Cortex of kidney (tissue), 1 donor: Measurements from ENCODE around the gene COL1A1.

ENCODE experiments used
- DNase-seq: peaks from one replicate; lab custom pipeline; 2025; lab: John Stamatoyannopoulos, UW

COL1A1 gene

DNA sequence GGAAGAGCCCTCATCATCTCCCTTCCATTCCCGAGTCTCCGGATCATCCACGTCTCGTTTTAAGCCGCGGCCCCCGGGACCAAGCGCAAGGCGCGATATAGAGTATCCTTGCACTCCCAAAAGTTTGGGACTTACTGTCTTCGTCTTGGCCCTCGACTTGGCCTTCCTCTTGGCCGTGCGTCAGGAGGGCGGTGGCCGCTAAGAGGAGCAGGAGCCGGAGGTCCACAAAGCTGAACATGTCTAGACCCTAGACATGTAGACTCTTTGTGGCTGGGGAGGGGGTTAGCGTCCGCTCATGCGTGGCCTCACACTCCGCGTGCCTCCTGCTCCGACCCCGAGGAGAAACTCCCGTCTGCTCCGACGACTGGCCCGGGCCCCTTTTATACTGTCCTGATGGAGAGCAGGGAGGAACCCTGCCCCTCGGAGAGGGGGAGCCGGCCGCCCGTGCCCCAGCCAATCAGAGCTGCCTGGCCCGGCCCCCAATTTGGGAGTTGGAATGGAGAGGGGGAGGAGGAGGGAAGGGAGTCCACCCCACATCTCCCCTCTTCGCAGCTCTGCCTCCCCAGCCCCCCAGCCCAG, at the start of gene COL1A1:
Gene COL1A1, minus strand, starts transcription at position 356 of the 579 bp plus-strand sequence. Its CDS starts 118 bp downstream, at position 238.
- DNase-seq: no peak

DNA sequence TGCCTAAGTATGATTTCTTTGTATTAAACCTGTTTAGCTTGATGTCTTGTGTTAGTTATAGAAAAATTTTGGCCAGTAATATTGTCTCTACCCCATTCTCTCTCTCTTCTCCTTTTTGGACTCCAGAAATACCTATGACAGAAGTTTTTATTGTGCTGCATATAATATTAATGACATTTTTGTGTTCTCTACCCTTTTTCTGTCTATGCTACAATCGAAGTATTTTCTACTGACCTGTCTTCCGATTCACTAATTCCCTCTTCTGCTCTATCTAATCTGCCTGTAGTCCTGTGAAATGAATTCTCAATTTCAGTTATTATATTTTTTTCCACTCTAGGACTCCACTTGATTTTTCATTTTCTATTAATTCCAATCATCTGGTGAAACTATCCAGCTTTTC, 46.8 kb upstream of the COL1A1 start:
- no peak for DNase-seq

DNA sequence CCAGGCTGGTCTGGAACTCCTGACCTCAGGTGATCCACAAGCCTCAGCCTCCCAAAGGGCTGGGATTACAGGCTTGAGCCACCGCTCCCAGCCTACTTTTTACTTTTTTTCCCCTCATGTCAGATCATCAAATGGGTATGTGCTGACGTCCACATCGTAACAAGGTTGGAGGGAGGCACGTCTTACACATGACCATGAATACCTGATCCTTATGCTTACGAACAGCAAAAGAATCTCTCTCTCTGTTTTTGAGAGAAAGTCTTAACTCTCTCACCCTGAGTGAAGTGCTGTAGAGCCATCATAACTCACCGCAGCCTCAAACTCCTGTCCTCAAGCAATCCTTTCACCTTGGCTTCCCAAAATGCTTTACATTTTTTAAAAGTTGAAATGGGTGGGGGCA, 43.3 kb upstream of the COL1A1 start:
- DNase-seq: no peak

DNA sequence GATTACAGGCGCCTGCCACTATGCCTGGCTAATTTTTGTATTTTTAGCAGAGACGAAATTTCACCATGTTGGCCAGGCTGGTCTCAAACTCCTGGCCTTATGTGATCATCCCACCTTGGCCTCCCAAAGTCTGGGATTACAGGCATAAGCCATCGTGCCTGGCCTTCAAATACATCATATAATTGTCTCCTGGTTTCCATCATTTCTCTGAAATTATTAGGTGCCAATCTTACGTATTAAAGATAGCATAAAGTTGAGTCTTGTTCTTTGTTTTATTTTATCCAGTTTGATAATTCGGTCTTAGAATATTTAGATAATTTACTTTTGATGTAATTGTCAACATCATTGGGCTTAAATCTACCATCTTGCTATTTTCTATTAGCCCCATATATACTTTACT, 40.0 kb upstream of the COL1A1 start:
- no peak for DNase-seq

- DNase-seq: no peak
These were observed 39.4 kb upstream of the COL1A1 start for GRCh38 chr17:50240851-50241250.

- DNase-seq: no peak
These were observed 38.5 kb upstream of the COL1A1 start for GRCh38 chr17:50239937-50240336.

DNA sequence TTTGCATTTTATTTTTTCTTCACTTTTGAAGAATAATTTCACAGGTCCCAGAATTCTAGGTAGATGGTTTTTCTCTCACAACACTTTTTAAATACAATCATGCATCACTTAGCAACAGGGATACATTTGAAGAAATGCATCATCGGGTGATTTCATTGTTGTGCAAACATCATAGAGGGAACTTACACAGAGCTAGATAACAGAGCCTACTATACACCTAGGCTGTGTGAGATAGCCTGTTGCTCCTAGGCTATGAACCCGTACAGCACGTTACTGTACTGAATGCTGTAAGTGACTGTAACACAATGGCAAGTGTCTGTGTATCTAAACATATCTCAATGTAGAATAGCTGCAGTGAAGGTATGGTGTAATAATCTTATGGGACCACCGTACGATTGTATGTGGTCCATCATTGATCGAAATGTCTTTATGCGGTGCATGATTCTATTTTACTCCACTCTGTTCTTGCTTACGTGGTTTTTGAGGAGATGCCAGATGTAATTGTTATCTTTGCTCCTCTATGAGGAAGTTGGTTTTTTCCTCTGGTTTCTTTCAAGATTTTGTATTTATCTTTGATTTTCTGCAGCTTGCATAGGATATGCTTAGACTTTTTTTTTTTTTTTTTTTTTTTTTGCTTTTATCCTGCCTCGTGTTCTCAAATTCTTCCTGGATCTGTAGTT, 37.3 kb upstream of the COL1A1 start:
- no peak for DNase-seq

DNA sequence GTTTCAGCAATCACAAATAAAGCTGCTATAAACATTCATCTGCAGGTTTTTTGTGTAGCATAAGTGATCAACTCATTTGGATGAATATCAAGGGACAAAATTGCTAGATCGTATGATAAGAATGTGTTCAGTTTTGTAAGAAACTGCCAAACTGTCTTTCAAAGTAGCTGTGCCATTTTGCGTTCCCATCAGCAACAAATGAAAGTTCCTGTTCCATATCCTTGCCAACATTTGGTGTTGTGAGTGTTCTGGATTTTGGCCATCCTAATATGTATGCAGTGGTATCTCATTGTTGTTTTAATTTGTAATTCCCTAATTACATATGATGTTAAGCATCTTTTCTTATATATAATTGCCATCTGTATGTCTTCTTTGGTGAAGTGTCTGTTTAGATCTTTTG, 36.5 kb upstream of the COL1A1 start:
- no peak for DNase-seq

DNA sequence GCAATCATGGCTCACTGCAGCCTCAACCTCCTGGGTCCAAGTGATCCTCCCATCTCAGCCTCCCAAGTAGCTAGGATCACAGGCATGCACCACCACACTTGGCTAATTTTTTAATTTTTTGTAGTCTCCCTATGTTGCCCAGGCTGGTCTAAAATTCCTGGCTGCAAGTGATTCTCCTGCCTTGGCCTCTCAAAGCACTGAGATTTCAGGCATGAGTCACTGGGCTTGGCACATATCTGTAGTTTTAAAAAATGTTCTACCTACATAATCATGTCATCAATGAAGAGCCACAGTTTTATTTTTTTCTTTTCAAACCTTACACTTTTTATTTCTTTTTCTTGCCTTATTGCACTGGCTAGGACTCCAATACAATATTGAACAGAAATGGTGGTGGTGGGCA, 33.1 kb upstream of the COL1A1 start:
- no peak for DNase-seq

GRCh38 chr17:50225701-50226240, 24.3 kb upstream of the COL1A1 start:
- DNase-seq: no peak

GRCh38 chr17:50222922-50223321, 21.5 kb upstream of the COL1A1 start:
- no peak for DNase-seq

DNA sequence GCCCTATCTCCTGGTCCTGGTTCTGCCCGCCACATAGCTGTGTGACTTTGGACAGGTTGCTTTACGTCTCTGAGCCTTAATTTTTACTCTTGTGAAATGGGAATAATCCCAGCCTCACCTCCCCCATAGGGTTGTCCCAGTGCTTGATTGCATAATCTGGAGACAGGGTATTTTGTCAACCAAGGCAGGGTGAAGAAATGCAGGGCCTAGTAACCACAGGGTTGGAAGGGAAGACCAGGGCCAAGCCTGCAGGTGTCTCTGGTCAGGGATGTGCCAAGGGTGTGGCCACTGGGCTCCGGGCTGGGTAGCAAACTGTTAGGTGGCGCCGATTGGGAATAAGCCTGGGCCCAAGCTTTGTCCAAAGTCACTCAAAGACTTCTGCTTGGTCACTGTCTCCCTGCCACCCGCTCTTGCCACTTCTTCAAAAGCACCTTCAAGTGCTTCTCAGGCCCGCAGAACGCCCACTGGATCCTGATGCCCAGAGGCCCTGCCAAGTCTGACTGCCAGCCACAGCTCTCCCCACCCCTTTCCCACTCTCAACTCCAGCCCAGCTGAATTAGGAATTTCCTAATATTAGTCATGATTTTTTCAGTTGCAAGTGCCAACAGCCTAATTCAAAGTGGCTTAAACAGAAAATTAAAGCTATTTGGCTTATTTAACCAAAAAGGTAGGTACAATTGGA, 20.6 kb upstream of the COL1A1 start:
- no peak for DNase-seq

GRCh38 chr17:50221266-50221863, 19.9 kb upstream of the COL1A1 start:
- no peak for DNase-seq

DNA sequence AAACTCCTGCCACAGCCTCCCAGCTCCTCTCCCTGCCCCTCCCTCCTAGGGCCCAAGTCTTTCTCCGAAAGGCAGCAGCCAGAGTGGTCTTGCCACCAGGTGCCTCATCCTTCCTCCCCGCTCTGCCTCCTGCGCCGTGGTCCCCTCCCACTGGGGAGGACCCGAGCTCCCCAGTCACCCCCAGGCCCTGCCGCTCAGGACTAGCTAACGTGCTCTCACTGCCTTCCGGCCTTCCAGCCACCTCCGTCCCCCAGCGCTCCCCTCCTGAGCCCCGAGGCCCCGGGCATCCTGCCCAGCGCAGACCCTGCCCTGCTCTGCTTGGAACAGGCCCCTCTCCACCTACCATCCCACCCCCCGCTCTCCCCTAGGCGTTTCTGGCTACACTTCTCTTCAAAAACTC, 19.4 kb upstream of the COL1A1 start:
- DNase-seq: no peak

GRCh38 chr17:50219939-50220465, 18.6 kb upstream of the COL1A1 start:
- no peak for DNase-seq

DNA sequence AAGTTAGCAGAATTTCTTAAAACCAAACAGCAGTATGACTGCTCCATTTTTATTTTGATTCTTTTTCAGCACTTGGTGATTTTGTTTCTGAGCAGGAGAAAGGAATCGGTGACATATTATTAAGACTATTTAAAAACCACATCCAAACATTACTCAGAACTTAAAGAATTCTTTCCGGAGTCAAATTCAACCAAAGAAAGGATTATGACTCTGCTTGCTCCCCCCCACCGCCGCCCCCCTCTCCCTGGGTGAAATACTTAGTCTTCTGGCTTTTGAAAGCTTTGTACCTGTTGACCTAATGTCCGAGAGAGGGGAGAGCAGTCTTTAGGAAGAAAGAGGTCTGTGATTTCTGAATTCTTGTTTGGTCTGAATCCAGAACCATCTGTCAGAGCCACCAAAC, 17.9 kb upstream of the COL1A1 start:
- no peak for DNase-seq

DNA sequence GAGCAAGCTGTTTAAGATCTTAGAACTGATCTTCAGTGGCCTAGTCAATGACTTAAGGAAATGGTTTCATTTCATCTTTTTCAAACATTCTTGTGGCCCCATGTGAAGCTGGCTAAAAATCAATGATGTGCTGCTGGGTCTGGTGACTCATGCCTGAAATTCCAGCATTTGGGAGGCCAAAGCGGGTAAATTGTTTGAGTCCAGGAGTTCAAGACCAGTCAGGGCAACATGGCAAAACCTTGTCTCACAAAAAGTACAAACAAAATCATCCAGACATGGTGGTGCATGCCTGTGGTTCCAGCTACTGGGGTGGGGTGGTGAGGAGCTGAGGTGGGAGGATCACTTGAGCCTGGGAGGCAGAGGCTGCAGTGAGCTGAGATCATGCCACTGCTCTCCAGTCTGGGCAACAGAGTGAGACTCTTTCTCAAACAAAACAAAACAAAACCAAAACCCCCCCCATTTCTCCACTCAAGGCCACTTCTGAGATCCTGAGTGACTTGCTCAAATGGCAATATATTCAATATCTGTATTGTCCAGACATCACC, 17.4 kb upstream of the COL1A1 start:
- no peak for DNase-seq

GRCh38 chr17:50218071-50218759, 16.8 kb upstream of the COL1A1 start:
- DNase-seq: no peak

- DNase-seq: no peak
These were observed 16.2 kb upstream of the COL1A1 start for GRCh38 chr17:50217591-50217990.

DNA sequence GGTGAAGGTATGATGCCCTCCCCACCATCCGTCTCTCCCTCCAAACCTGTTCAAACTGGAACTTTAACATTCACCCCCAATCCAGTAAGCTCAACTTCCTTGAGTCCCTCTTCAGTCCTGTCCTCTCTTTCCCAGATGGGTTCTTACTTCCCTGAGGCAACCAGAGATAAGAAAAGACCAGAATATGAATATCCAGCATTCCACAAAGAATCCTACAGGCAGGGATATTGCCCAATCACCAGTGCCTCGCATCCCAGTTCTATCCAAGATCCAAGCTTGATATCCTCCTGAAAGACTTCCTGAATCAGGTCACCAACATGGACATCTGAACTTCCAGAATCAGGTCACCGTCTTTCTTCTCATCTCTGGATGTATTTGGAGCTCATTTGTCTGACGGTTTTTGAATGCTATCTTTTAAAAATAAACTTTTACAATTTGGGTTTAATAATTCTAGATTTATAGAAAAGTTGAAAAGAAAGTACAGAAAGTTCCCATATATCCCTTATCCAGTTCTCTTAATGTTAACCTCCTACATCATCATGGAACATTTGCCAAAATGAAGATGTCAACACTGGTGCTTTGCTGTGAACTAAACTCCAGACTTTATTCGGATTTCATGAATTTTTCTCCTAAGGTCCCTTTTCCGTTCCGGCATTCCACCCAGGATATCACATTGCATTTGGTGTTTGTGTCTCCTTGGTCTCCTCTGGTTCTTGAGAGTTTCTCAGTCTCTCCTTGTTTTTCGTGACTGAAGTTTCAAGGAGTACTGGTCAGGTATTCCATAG, 13.7 kb upstream of the COL1A1 start:
- DNase-seq: no peak
